Vagina (tissue), 2 donors: ENCODE data around the gene DGKI. TPM values are rescaled to one million over a fixed set of nuclear protein-coding genes. Genes with fewer than 3 reads are reported as not detected.

ENCODE experiments used
- DNase-seq, 2 donors: peaks; one replicate each; pipeline ENCODE4 v3.0.0-alpha.2; 2017; ENCODE audit errors: extremely low spot score in 2 of 2
- H3K27ac ChIP-seq: fragments of 200-600 bp; sonication (generic); one replicate; pipeline ENCODE4 v1.5.1; 2019
- H3K27me3 ChIP-seq: fragments of 200-600 bp; sonication (generic); one replicate; pipeline ENCODE4 v1.5.1; 2019
- H3K36me3 ChIP-seq, 2 donors: fragments of 200-600 bp; sonication (generic); one replicate each; pipeline ENCODE4 v1.5.1; 2017 to 2019
- H3K4me1 ChIP-seq: fragments of 200-600 bp; sonication (generic); one replicate; pipeline ENCODE4 v1.5.1; 2019
- H3K4me3 ChIP-seq, 2 donors: fragments of 200-600 bp; sonication (generic); 1 replicate in 1 of 2; 2 replicates in 1 of 2; pipeline ENCODE4 v1.5.1; 2016 to 2019
- H3K9me3 ChIP-seq: fragments of 200-600 bp; sonication (generic); one replicate; pipeline ENCODE4 v1.5.1; 2019
- CTCF ChIP-seq, 3 experiments: fragments of 450-650 bp in 2 of 3; fragments of 200-600 bp in 1 of 3; sonication (generic) in 1 of 3; IDR thresholded peaks; one replicate each; pipeline ENCODE4 v1.5.1; 2017 to 2019; ENCODE audit warnings: antibody characterized with exemption in 3 of 3, mild to moderate bottlenecking in 2 of 3, moderate library complexity in 2 of 3
- POLR2A ChIP-seq, 2 donors: fragments of 450-650 bp; IDR thresholded peaks; one replicate each; pipeline ENCODE4 v1.6.1; 2017; ENCODE audit warnings: antibody characterized with exemption in 2 of 2, mild to moderate bottlenecking in 2 of 2, moderate library complexity in 2 of 2
- POLR2AphosphoS5 ChIP-seq, 2 donors: sonication (generic); formaldehyde crosslinking; IDR thresholded peaks; one replicate each; pipeline ENCODE4 v1.9.0; 2017; ENCODE audit warnings: antibody characterized with exemption in 2 of 2, mild to moderate bottlenecking in 2 of 2, low read depth in 1 of 2; ENCODE audit not compliant: insufficient read depth in 1 of 2
- intact Hi-C: fragments of 100-400 bp; cut with DNase I; formaldehyde crosslinking; loops from one replicate; pipeline ENCODE4 v1.15.1; 2023
- total RNA-seq: library from RNA; depleted of rRNA; stranded (reverse); fragments of >200 nt; gene quantifications from one replicate; pipeline ENCODE4 v1.2.3, GENCODE V29; 2016

The DGKI gene
- total RNA-seq, 1 donor from 2014 or later: 1.2 TPM

GRCh38 chr7:137810248-137810647 is 36.5 kb downstream of the DGKI start:
- no peak overlapping the region for H3K4me3 ChIP-seq
- H3K36me3 ChIP-seq: no peaks in the 10 kb centered on the region
- no peak for DNase-seq
- no peak overlapping the region for H3K27ac ChIP-seq
- no peaks in the 10 kb centered on the region for H3K27me3 ChIP-seq
- no peaks in the 10 kb centered on the region for H3K9me3 ChIP-seq
- no peaks in the 10 kb centered on the region for H3K4me1 ChIP-seq
- intact Hi-C loops: no loop called here
- TF ChIP-seq POLR2AphosphoS5 (IDR thresholded peaks at IDR 0.05; ENCODE audit: insufficient read depth in 1 of 2, low read depth in 1 of 2): no peak
- TF ChIP-seq POLR2A (IDR thresholded peaks at IDR 0.05): no peak
- no peak for TF ChIP-seq CTCF (IDR thresholded peaks at IDR 0.05)

GRCh38 chr7:137804836-137805235 is 41.9 kb downstream of the DGKI start:
- intact Hi-C loops: no loop called here
- no peaks in the 10 kb centered on the region for H3K9me3 ChIP-seq

GRCh38 chr7:137801491-137801890 is 45.3 kb downstream of the DGKI start:
- no peak overlapping the region for H3K4me3 ChIP-seq
- H3K9me3 ChIP-seq: no peaks in the 10 kb centered on the region
- H3K27me3 ChIP-seq: no peaks in the 10 kb centered on the region
- H3K4me1 ChIP-seq: no peaks in the 10 kb centered on the region
- DNase-seq: no peak
- TF ChIP-seq CTCF (IDR thresholded peaks at IDR 0.05) (no peak), POLR2A (IDR thresholded peaks at IDR 0.05) (no peak), POLR2AphosphoS5 (IDR thresholded peaks at IDR 0.05; ENCODE audit: insufficient read depth in 1 of 2, low read depth in 1 of 2) (no peak)
- intact Hi-C loops: no loop called here
- no peak overlapping the region for H3K27ac ChIP-seq
- H3K36me3 ChIP-seq: no peaks in the 10 kb centered on the region

More at GRCh38 chr7:137804836-137805235, 41.9 kb downstream of the DGKI start:
- Histone ChIP-seq H3K36me3 (no peaks in the 10 kb centered on the region), H3K27ac (no peak overlapping the region), H3K27me3 (no peaks in the 10 kb centered on the region), H3K4me1 (no peaks in the 10 kb centered on the region), H3K4me3 (no peak overlapping the region)
- DNase-seq: no peak
- TF ChIP-seq POLR2AphosphoS5 (IDR thresholded peaks at IDR 0.05; ENCODE audit: insufficient read depth in 1 of 2, low read depth in 1 of 2): no peak
- no peak for TF ChIP-seq POLR2A (IDR thresholded peaks at IDR 0.05)
- TF ChIP-seq CTCF (IDR thresholded peaks at IDR 0.05): no peak

GRCh38 chr7:137801003-137801402 is 45.8 kb downstream of the DGKI start:
- Histone ChIP-seq H3K36me3 (no peaks in the 10 kb centered on the region), H3K4me3 (no peak overlapping the region), H3K4me1 (no peaks in the 10 kb centered on the region), H3K9me3 (no peaks in the 10 kb centered on the region), H3K27ac (no peak overlapping the region), H3K27me3 (no peaks in the 10 kb centered on the region)
- intact Hi-C loops: no loop called here
- TF ChIP-seq POLR2AphosphoS5 (IDR thresholded peaks at IDR 0.05; ENCODE audit: insufficient read depth in 1 of 2, low read depth in 1 of 2): no peak
- no peak for DNase-seq

GRCh38 chr7:137798073-137798763 is 48.6 kb downstream of the DGKI start:
- intact Hi-C loops: no loop called here
- Histone ChIP-seq H3K36me3 (no peaks in the 10 kb centered on the region), H3K9me3 (no peaks in the 10 kb centered on the region), H3K27me3 (no peaks in the 10 kb centered on the region), H3K4me1 (no peaks in the 10 kb centered on the region), H3K27ac (no peak overlapping the region), H3K4me3 (no peak overlapping the region)
- DNase-seq: no peak
- no peak for TF ChIP-seq CTCF (IDR thresholded peaks at IDR 0.05)
- TF ChIP-seq POLR2A (IDR thresholded peaks at IDR 0.05): no peak
- no peak for TF ChIP-seq POLR2AphosphoS5 (IDR thresholded peaks at IDR 0.05; ENCODE audit: insufficient read depth in 1 of 2, low read depth in 1 of 2)
